ENCODE data around the gene OTUB1. TPM values are rescaled to one million over a fixed set of nuclear protein-coding genes. Genes with fewer than 3 reads are reported as not detected.
A peak's percentile ranks its signal among the peaks of the same experiment; 100 is the strongest.

The OTUB1 gene
- total and polyA plus RNA-seq, 9 of the 15 experiments (the other 6 are each of a cell fraction or from before 2014, with no cell fraction given), result 29.5 to 134 (median 66.1) TPM

DNA sequence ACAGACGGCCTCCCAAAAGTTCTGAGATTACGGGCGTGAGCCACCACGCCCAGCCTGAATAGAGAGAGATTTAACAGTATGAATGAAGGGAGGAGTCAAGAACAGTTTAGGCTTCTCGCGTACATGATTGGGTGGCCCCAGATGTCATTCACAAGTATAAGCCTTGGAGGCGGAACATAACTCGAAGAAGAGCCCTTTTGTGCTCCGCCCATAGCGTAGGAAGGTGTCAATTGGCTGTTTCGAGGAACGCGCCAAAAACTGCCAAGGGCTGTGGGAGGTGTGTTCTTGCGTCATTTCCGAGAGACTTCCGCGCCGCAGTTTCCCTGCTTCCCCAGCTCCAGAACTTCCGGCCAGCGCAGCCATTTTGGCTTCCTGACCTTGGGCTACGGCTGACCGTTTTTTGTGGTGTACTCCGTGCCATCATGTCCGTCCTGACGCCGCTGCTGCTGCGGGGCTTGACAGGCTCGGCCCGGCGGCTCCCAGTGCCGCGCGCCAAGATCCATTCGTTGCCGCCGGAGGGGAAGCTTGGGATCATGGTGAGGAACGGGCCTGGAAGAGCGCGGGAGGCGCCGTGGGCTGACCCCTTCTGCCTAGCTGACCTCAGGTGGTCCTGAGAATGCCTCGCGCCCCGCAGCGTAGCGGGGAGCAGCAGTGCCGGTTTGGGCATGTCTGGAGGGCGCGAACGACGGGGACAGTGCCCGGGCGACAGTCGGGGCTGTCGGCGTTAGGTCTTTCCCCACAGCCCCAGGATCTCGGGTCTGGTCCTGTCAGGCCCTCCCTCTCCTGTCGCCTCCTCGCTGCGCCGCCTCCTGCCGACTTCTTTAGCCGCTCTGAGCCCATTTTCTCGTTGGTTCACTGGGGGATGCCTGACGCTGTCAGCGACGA, 11.7 kb upstream of the OTUB1 start, which contains the start of gene COX8A (continued):
- TF ChIP-seq CREBBP (IDR thresholded peaks at IDR 0.05; ENCODE audit: low read depth, low read length) (no peak), ETS2 (tag; IDR thresholded peaks at IDR 0.05; ENCODE audit: borderline replicate concordance, poor library complexity, severe bottlenecking) (no peak), SRSF9 (IDR thresholded peaks at IDR 0.05; ENCODE audit: borderline replicate concordance, low read depth, low read length) (no peak), TCFL5 (CRISPR knock-in tag; conservative IDR thresholded peaks at IDR 0.05) (no peak), EP300 (IDR thresholded peaks at IDR 0.05; ENCODE audit: low read length) (peak; percentile 67), HOXB6 (CRISPR knock-in tag; IDR thresholded peaks at IDR 0.05; ENCODE audit: borderline replicate concordance) (no peak), NR3C1 (CRISPR knock-in tag; IDR thresholded peaks at IDR 0.05) (no peak), ZFP1 (CRISPR knock-in tag; IDR thresholded peaks at IDR 0.05) (no peak), IRF2 (CRISPR knock-in tag; IDR thresholded peaks at IDR 0.05) (no peak), EGR1 (conservative IDR thresholded peaks at IDR 0.05) (no peak), MEF2D (tag; conservative IDR thresholded peaks at IDR 0.05; ENCODE audit: low read depth) (no peak), HEY1 (CRISPR knock-in tag; IDR thresholded peaks at IDR 0.05; ENCODE audit: borderline replicate concordance) (no peak), CC2D1A (IDR thresholded peaks at IDR 0.05) (no peak; the same call in 1 of the 2 replicates), KLF10 (CRISPR knock-in tag; IDR thresholded peaks at IDR 0.05) (no peak), POLR2A (conservative IDR thresholded peaks at IDR 0.05) (peak; percentile 97), ZFX (CRISPR knock-in tag; IDR thresholded peaks at IDR 0.05) (peak; percentile 99), ZNF354B (CRISPR knock-in tag; IDR thresholded peaks at IDR 0.05) (no peak)
- TF ChIP-seq, protein P1, sequence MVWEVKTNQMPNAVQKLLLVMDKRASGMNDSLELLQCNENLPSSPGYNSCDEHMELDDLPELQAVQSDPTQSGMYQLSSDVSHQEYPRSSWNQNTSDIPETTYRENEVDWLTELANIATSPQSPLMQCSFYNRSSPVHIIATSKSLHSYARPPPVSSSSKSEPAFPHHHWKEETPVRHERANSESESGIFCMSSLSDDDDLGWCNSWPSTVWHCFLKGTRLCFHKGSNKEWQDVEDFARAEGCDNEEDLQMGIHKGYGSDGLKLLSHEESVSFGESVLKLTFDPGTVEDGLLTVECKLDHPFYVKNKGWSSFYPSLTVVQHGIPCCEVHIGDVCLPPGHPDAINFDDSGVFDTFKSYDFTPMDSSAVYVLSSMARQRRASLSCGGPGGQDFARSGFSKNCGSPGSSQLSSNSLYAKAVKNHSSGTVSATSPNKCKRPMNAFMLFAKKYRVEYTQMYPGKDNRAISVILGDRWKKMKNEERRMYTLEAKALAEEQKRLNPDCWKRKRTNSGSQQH (CRISPR knock-in tag; IDR thresholded peaks at IDR 0.05), result peak; percentile 90
- TF ChIP-seq, protein P2, sequence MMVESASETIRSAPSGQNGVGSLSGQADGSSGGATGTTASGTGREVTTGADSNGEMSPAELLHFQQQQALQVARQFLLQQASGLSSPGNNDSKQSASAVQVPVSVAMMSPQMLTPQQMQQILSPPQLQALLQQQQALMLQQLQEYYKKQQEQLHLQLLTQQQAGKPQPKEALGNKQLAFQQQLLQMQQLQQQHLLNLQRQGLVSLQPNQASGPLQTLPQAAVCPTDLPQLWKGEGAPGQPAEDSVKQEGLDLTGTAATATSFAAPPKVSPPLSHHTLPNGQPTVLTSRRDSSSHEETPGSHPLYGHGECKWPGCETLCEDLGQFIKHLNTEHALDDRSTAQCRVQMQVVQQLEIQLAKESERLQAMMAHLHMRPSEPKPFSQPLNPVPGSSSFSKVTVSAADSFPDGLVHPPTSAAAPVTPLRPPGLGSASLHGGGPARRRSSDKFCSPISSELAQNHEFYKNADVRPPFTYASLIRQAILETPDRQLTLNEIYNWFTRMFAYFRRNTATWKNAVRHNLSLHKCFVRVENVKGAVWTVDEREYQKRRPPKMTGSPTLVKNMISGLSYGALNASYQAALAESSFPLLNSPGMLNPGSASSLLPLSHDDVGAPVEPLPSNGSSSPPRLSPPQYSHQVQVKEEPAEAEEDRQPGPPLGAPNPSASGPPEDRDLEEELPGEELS (CRISPR knock-in tag; IDR thresholded peaks at IDR 0.05; ENCODE audit: borderline replicate concordance), result peak; percentile 84; the same call in 1 of the 2 replicates
- TF ChIP-seq, protein P3, sequence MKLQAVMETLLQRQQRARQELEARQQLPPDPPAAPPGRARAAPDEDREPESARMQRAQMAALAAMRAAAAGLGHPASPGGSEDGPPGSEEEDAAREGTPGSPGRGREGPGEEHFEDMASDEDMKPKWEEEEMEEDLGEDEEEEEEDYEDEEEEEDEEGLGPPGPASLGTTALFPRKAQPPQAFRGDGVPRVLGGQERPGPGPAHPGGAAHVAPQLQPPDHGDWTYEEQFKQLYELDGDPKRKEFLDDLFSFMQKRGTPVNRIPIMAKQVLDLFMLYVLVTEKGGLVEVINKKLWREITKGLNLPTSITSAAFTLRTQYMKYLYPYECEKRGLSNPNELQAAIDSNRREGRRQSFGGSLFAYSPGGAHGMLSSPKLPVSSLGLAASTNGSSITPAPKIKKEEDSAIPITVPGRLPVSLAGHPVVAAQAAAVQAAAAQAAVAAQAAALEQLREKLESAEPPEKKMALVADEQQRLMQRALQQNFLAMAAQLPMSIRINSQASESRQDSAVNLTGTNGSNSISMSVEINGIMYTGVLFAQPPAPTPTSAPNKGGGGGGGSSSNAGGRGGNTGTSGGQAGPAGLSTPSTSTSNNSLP (IDR thresholded peaks at IDR 0.05; ENCODE audit: borderline replicate concordance, low read depth, low read length), result no peak
- TF ChIP-seq, protein P4, sequence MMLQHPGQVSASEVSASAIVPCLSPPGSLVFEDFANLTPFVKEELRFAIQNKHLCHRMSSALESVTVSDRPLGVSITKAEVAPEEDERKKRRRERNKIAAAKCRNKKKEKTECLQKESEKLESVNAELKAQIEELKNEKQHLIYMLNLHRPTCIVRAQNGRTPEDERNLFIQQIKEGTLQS (IDR thresholded peaks at IDR 0.05), result peak; percentile 98
- TF ChIP-seq, protein P4 (CRISPR knock-in tag; conservative IDR thresholded peaks at IDR 0.05), result peak; percentile 81

Data from K562 (cell line).